Activated naive CD4-positive, alpha-beta T cell treated with anti-CD3 and anti-CD28 coated beads, Interleukin-2, amount 10 ng/mL, durations not matched to agents 7 days and 5 days (primary cell): Measurements from ENCODE around the gene GATD1.

ENCODE experiments used
- CTCF ChIA-PET: fragments of 350-600 bp; sonication (Branson Sonifier 250); formaldehyde crosslinking; loops from one replicate; lab custom pipeline; 2021; ENCODE audit warnings: antibody characterized with exemption; lab: Charles Lee
- DNase-seq: peaks from one replicate; pipeline ENCODE4 v3.0.0-alpha.2; 2020
- H3K27ac Mint-ChIP-seq: one replicate; pipeline ENCODE4 v1.8.0; 2021; ENCODE audit warnings: mild to moderate bottlenecking, moderate library complexity, mixed read lengths
- H3K27me3 Mint-ChIP-seq: one replicate; pipeline ENCODE4 v1.8.0; 2021; ENCODE audit warnings: mild to moderate bottlenecking, mixed read lengths
- H3K36me3 Mint-ChIP-seq: one replicate; pipeline ENCODE4 v1.8.0; 2021; ENCODE audit warnings: mixed read lengths
- H3K4me1 Mint-ChIP-seq: one replicate; pipeline ENCODE4 v1.8.0; 2021; ENCODE audit warnings: mixed read lengths
- H3K4me3 Mint-ChIP-seq: one replicate; pipeline ENCODE4 v1.8.0; 2021; ENCODE audit warnings: mild to moderate bottlenecking, moderate library complexity, mixed read lengths
- H3K9me3 Mint-ChIP-seq: one replicate; pipeline ENCODE4 v1.8.0; 2021; ENCODE audit warnings: mixed read lengths

Gene GATD1

DNA sequence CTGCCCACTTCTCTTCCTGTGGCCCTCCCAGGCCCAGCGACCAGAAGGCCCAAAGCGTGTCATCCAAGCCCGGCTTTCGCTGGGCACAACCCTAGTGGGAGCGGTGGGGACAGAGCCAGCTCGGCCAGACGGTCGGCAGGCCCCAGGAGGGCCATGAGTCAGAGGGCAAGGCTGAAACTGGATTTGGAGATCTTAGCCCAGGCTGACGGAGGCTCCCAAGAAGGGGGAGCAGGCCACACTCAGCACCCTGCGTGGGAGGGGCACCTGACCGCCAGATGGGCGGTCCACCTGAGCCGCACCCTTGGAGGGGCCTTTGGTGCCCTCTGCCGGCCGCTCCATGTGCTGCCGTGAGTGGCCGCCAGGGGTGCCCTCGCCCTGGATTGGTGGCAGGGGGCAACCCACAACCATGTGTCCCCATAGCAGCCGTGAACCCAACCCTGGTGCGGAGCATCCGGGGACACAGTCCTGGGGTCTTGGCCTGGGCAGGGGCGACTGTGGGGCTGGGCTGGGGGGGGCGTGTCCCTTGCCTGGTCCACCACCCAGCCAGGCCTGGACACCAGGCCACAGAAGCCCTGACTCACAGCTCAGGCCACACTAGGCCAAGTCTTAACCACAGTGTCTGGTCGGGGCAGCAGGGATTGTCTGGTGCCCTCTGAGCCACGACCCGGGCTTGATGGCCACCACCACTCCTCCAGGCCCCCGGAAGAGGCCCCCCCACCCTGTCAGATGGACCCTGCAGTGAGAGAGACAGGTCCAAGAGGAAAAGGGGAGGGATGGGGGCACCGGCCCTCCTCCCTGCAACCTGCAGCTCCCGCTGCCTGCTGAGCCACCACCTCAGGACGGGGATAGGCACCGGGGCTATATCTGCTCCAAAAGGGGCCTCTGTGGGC, 49.2 kb downstream of the GATD1 start:
- DNase-seq: peak; percentile 84
- Mint-ChIP-seq H3K4me1 (peaks cover 20% of the 10 kb centered on the region), H3K27ac (no peak overlapping the region), H3K27me3 (peaks cover 38% of the 10 kb centered on the region), H3K4me3 (no peak overlapping the region), H3K36me3 (no peaks in the 10 kb centered on the region), H3K9me3 (no peaks in the 10 kb centered on the region)
- CTCF ChIA-PET: interaction anchor here (0.9 to 1.5 kb wide), 5 partner anchors 8 to 172 kb away, joined by 3 to 6 read pairs (median 3); partner anchors contain the start of gene TALDO1

DNA sequence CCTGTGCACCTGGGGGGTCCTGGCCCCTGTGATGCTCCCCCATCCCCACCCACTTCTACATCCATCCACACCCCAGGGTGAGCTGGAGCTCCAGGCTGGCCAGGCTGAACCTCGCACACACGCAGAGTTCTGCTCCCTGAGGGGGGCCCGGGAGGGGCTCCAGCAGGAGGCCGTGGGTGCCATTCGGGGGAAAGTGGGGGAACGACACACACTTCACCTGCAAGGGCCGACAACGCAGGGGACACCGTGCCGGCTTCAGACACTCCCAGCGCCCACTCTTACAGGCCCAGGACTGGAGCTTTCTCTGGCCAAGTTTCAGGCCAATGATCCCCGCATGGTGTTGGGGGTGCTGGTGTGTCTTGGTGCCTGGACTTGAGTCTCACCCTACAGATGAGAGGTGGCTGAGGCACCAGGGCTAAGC, 50.0 kb downstream of the GATD1 start:
- Mint-ChIP-seq H3K4me3 (no peak overlapping the region), H3K27ac (no peak overlapping the region), H3K4me1 (peaks cover 22% of the 10 kb centered on the region), H3K9me3 (no peaks in the 10 kb centered on the region), H3K36me3 (no peaks in the 10 kb centered on the region), H3K27me3 (peaks cover 37% of the 10 kb centered on the region)
- no peak for DNase-seq
- CTCF ChIA-PET: interaction anchor here (0.9 to 5.6 kb wide), 6 partner anchors 16 to 172 kb away, joined by 3 to 42 read pairs (median 4); partner anchors contain the start of gene TALDO1

DNA sequence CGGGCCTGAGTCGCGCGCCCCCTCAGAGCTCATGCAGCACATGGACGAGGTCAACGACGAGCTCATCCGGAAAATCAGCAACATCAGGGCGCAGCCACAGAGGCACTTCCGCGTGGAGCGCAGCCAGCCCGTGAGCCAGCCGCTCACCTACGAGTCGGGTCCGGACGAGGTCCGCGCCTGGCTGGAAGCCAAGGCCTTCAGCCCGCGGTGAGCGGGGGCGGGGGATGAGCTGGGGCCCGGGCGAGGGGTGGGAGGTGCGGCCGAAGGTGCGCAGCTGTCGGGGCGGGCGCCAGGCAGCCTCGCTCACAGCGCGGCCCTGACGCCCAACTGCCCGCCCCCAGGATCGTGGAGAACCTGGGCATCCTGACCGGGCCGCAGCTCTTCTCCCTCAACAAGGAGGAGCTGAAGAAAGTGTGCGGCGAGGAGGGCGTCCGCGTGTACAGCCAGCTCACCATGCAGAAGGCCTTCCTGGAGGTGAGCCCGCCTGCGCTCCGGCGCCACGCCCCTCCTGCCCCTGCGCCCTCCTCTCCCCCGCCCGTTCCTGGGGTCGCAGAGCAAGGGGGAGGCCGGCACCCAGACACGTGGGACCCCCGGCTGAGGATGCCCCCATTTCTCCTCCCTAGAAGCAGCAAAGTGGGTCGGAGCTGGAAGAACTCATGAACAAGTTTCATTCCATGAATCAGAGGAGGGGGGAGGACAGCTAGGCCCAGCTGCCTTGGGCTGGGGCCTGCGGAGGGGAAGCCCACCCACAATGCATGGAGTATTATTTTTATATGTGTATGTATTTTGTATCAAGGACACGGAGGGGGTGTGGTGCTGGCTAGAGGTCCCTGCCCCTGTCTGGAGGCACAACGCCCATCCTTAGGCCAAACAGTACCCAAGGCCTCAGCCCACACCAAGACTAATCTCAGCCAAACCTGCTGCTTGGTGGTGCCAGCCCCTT, 50.7 kb downstream of the GATD1 start:
- Mint-ChIP-seq H3K4me3 (peak overlapping the region; percentile 70), H3K27me3 (peaks cover 43% of the 10 kb centered on the region), H3K27ac (peak overlapping the region; percentile 55), H3K4me1 (peaks cover 27% of the 10 kb centered on the region), H3K36me3 (no peaks in the 10 kb centered on the region), H3K9me3 (no peaks in the 10 kb centered on the region)
- CTCF ChIA-PET: interaction anchor here (0.9 to 5.6 kb wide), 10 partner anchors 7 to 171 kb away, joined by 3 to 42 read pairs (median 4); partner anchors contain the start of genes TALDO1 and TMEM80
- DNase-seq: peak; percentile 77

DNA sequence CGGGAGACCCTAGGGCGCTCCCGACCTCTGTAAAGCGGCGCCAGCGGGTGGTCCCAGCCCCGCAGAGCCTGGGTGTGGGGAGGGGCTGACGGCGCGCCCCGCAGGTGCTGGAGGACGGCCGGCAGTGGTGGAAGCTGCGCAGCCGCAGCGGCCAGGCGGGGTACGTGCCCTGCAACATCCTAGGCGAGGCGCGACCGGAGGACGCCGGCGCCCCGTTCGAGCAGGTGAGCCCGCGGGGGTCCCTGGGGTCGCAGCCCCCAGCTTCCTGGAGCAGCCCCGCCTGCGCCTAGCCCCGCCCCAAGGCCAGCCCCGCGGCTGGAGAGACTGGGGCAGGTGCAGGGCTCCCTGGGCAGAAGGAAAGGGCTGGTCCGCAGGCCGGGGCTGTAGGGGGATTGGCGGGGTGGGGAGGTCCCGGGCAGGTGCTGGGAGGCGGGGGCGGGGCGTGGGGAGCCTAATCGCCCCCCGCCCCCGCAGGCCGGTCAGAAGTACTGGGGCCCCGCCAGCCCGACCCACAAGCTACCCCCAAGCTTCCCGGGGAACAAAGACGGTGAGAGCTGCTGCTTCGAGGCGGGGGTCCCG, 51.6 kb downstream of the GATD1 start:
- peak; percentile 59 for DNase-seq
- H3K4me1 Mint-ChIP-seq: peaks cover 30% of the 10 kb centered on the region
- peak overlapping the region; percentile 64 for H3K4me3 Mint-ChIP-seq
- no peaks in the 10 kb centered on the region for H3K36me3 Mint-ChIP-seq
- H3K27me3 Mint-ChIP-seq: peaks cover 52% of the 10 kb centered on the region
- no peak overlapping the region for H3K27ac Mint-ChIP-seq
- H3K9me3 Mint-ChIP-seq: no peaks in the 10 kb centered on the region
- CTCF ChIA-PET: interaction anchor here (0.9 to 5.6 kb wide), 8 partner anchors 8 to 170 kb away, joined by 3 to 42 read pairs (median 4); partner anchors contain the start of gene TMEM80

DNA sequence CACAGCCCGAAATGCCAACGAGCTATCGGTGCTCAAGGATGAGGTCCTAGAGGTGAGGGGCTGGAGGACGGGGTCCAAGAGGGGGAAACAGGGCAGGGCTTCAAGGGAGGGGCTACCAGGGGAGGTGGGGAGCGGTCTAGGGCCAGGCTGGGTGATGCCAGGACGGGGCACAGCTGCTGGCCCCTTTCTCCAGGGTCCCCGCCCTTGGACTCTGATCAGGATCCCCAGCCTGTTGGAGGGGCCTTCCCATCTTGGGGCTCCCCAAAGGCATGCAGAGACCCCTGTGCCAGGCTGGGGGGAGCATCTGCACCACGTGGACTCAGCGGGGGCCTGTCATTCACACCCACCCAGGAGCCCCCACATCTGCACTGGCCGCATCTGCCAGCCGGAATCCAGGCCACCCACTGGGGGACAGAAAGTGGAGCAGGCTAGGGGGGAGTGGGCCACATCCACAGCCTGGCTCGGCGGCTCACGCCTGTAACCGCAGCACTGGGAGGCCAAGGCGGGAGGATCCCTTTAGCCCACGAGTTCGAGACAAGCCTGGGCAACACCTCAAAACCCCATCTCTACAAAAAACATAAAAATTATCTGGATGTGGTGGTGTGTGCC, 52.4 kb downstream of the GATD1 start:
- H3K36me3 Mint-ChIP-seq: no peaks in the 10 kb centered on the region
- CTCF ChIA-PET: interaction anchor here (1.3 to 5.6 kb wide), 6 partner anchors 9 to 169 kb away, joined by 4 to 42 read pairs (median 8); no protein-coding TSS in a partner anchor
- H3K27ac Mint-ChIP-seq: no peak overlapping the region
- no peaks in the 10 kb centered on the region for H3K9me3 Mint-ChIP-seq
- peaks cover 34% of the 10 kb centered on the region for H3K4me1 Mint-ChIP-seq
- peaks cover 59% of the 10 kb centered on the region for H3K27me3 Mint-ChIP-seq
- peak overlapping the region; percentile 64 for H3K4me3 Mint-ChIP-seq
- no peak for DNase-seq

DNA sequence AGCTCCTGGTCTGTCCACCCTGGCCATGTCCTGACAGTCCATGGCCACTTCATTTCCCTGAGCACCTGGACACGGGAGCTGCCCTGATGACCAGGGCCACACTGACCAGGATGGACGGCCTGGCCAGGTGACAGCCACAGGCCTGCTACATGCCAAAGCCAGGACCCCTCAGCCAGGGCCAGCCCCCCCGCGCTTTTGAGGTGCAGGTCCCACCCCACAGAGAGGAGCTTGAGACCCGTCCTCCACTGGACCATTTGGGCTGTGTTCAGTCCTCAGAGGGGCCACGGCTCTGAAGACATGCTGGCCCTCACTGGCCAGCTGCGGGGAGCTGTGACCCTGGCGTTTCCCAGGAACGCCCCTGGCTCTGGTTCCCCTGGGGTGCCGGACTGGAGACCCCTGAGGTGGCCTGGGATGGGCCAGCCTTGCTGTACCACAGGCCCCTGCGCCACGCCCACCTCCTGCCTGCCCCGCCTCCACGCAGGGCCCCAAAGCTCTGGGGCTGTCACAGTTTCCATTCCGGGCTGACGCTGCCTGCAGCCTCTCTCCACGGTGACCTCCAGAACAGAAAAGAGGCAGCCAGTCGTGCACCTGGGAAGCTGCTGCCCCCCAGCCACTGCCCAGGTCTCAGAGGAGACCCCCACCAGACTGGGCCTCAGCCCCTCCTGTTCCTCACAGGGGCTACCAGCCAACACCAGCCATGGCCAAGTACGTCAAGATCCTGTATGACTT, 53.1 kb downstream of the GATD1 start:
- Mint-ChIP-seq H3K4me1 (peaks cover 35% of the 10 kb centered on the region), H3K27me3 (peaks cover 59% of the 10 kb centered on the region), H3K9me3 (no peaks in the 10 kb centered on the region), H3K4me3 (peak overlapping the region; percentile 38), H3K27ac (no peak overlapping the region), H3K36me3 (no peaks in the 10 kb centered on the region)
- DNase-seq: no peak
- CTCF ChIA-PET: interaction anchor here (0.7 to 5.6 kb wide), 9 partner anchors 20 to 169 kb away, joined by 3 to 42 read pairs (median 5); no protein-coding TSS in a partner anchor

DNA sequence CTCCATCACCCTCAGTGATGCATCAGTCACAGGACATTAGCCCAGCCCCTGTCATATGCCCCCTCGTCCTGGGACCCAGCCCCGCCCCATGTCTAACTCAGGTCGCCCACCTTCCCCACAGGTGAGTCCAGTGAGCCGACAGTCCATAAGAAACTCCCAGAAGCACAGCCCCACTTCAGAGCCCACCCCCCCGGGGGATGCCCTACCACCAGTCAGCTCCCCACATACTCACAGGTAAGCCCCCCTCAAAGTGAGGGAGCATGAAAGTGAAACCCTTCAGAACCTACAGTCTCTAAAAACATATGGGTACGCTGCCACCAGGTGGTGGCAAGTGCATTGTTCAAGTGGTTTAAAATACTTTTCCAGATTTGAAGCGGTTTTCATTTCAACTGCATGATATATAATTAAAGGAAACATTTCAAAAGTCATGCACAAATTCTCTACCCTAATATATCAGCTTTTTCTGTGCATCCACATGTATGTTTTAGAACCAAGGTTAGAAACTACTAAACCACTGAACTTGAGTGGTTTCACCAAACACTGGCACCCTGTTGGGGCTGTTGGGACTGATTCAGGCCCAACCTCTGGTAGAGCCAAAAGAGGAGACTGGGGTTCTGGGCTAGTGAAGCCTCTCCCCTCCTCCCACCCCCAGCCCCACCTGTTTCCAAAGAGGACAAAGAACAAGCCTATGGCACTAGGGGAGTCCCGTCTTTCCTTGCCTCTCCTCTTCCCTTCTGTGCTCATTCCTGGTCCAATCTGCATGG, 54.0 kb downstream of the GATD1 start:
- Mint-ChIP-seq H3K36me3 (no peaks in the 10 kb centered on the region), H3K27ac (peak overlapping the region; percentile 16), H3K27me3 (peaks cover 64% of the 10 kb centered on the region), H3K4me3 (peak overlapping the region; percentile 65), H3K9me3 (no peaks in the 10 kb centered on the region), H3K4me1 (peaks cover 36% of the 10 kb centered on the region)
- peak; percentile 78 for DNase-seq
- CTCF ChIA-PET: interaction anchor here (0.7 to 5.6 kb wide), 18 partner anchors 8 to 172 kb away, joined by 3 to 42 read pairs (median 4); partner anchors contain the start of genes DEAF1, LMNTD2 and TMEM80

DNA sequence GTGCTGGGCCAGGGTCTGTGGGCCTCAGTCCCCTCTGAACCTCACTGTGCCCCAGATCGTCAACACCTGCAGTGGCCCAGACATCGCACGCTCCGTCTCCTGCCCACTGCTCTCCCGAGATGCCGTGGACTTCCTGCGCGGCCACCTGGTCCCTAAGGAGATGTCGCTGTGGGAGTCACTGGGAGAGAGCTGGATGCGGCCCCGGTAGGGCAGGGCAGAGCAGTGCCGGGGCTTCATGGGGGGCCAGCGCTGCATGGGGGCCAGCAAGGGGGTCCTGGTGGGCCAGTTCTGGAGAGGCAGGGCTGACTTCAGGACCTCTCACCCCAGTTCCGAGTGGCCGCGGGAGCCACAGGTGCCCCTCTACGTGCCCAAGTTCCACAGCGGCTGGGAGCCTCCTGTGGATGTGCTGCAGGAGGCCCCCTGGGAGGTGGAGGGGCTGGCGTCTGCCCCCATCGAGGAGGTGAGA, 54.9 kb downstream of the GATD1 start:
- Mint-ChIP-seq H3K9me3 (no peaks in the 10 kb centered on the region), H3K4me1 (peaks cover 34% of the 10 kb centered on the region), H3K36me3 (no peaks in the 10 kb centered on the region), H3K4me3 (no peak overlapping the region), H3K27me3 (peaks cover 71% of the 10 kb centered on the region), H3K27ac (no peak overlapping the region)
- CTCF ChIA-PET: interaction anchor here (0.9 to 5.6 kb wide), 13 partner anchors 9 to 274 kb away, joined by 3 to 42 read pairs (median 3); partner anchors contain the start of genes DEAF1, LMNTD2 and TMEM80
- no peak for DNase-seq

DNA sequence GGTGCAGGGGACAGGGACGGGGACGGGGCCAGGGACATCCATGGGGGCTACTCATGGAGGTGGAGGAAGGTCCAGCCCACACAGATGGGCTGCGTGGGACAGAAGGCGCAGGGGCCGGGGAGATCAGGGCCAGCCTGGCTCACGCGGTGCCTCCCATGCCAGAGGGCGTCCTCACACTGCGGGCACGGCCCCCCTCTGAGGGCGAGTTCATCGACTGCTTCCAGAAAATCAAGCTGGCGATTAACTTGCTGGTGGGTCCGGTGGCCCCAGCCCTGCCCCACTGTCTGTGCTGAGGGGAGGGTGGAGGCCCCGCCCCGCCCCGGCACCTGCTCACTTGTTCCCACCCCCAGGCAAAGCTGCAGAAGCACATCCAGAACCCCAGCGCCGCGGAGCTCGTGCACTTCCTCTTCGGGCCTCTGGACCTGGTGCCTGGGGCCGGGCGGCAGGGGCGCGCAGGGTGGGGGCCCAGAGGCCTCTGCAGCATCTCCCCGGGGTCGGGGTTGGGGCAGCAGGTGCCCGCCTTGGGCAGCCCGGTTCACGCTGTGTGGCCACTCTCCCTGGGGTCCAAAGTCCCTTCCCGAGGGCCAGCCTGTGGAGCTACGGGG, 55.4 kb downstream of the GATD1 start:
- Mint-ChIP-seq H3K27ac (no peak overlapping the region), H3K36me3 (no peaks in the 10 kb centered on the region), H3K27me3 (peaks cover 76% of the 10 kb centered on the region), H3K4me3 (peak overlapping the region; percentile 47), H3K4me1 (peaks cover 32% of the 10 kb centered on the region), H3K9me3 (no peaks in the 10 kb centered on the region)
- DNase-seq: peak; percentile 79
- CTCF ChIA-PET: interaction anchor here (0.5 to 5.6 kb wide), 11 partner anchors 9 to 273 kb away, joined by 3 to 42 read pairs (median 3); partner anchors contain the start of genes DEAF1, LMNTD2 and TMEM80

DNA sequence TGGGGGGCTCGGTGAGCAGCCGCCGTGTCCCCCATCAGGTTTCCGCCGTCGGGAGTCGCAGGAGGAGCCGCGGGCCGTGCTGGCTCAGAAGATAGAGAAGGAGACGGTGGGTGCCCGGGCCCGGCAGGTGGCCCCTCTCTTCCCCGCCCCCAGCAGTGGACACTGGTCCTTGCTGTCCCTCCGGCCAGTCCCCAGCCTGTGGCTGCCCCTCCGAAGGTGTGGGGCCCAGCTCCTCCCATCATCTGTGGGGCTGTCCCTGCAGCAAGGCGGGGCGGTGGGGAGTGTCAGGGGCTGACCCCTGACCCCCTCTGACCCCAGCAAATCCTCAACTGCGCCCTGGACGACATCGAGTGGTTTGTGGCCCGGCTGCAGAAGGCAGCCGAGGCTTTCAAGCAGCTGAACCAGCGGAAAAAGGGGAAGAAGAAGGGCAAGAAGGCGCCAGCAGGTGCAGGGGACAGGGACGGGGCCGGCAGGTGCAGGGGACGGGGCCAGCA, 56.0 kb downstream of the GATD1 start:
- Mint-ChIP-seq H3K27me3 (peaks cover 78% of the 10 kb centered on the region), H3K36me3 (no peaks in the 10 kb centered on the region), H3K4me3 (peak overlapping the region; percentile 47), H3K4me1 (peaks cover 29% of the 10 kb centered on the region), H3K9me3 (no peaks in the 10 kb centered on the region), H3K27ac (no peak overlapping the region)
- no peak for DNase-seq
- CTCF ChIA-PET: interaction anchor here (0.5 to 3.1 kb wide), 7 partner anchors 10 to 49 kb away, joined by 3 to 10 read pairs (median 3); partner anchors contain the start of genes DEAF1 and TMEM80

DNA sequence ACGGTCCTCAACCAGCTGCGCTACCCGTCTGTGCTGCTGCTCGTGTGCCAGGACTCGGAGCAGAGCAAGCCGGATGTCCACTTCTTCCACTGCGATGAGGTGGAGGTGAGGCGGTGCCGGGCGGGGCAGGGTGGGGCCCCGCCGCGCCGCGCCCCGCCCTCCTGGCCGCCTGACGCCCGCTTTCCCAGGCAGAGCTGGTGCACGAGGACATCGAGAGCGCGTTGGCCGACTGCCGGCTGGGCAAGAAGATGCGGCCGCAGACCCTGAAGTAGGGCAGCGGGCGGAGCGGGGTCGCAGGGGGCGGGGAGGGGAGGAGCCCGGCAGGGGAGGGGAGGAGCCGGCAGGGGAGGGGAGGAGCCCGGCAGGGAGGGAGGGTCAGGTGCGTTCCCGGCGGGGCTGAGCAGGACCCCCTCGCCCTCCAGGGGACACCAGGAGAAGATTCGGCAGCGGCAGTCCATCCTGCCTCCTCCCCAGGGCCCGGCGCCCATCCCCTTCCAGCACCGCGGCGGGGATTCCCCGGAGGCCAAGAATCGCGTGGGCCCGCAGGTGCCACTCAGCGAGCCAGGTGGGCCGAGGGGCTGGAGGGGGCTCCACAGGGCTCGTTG, 56.5 kb downstream of the GATD1 start:
- CTCF ChIA-PET: interaction anchor here (1.4 to 3.1 kb wide), 3 partner anchors 8 to 166 kb away, joined by 3 to 10 read pairs (median 5); partner anchors contain the start of genes DEAF1 and TMEM80
- Mint-ChIP-seq H3K9me3 (no peaks in the 10 kb centered on the region), H3K36me3 (no peaks in the 10 kb centered on the region), H3K27ac (no peak overlapping the region), H3K4me1 (peaks cover 27% of the 10 kb centered on the region), H3K4me3 (peak overlapping the region; percentile 38), H3K27me3 (peaks cover 81% of the 10 kb centered on the region)
- peak; percentile 80 for DNase-seq
